Pancreas (tissue), 10 donors: ENCODE data around the gene COMTD1. TPM values are rescaled to one million over a fixed set of nuclear protein-coding genes. Genes with fewer than 3 reads are reported as not detected.
"Not testable (repeated sequence)": the region's sequence is repeated elsewhere in the genome, so short reads cannot be mapped to it uniquely, and the experiment has no call there.

Experiments
- ATAC-seq, 4 donors: fragments of 200-7000 bp; cut with Tn5 transposase; one replicate each; pipeline versions ENCODE4 v1.8.0 to v1.9.1; 2020; ENCODE audit warnings: mild to moderate bottlenecking in 4 of 4, moderate library complexity in 4 of 4
- DNase-seq, 6 donors: peaks; one replicate each; pipeline ENCODE4 v3.0.0-alpha.2; 2020
- FAIRE-seq: peaks from 2 replicates; lab custom pipeline; 2012; peaks lifted over from hg19 to GRCh38; lab: Jason Lieb, UNC
- H3K27ac ChIP-seq, 4 donors: fragments of 200-600 bp; sonication (generic); 1 replicate in 3 of 4; 2 replicates in 1 of 4; pipeline versions ENCODE4 v1.5.0 to v1.8.0; 2020
- H3K27me3 ChIP-seq, 4 donors: fragments of 200-600 bp; one replicate each; pipeline ENCODE4 v1.8.0; 2021
- H3K36me3 ChIP-seq, 3 donors: fragments of 200-600 bp; sonication (generic) in 1 of 3; one replicate each; pipeline versions ENCODE4 v1.5.0 to v1.8.0; 2020 to 2021
- H3K4me1 ChIP-seq, 3 donors: fragments of 200-600 bp; one replicate each; pipeline ENCODE4 v1.8.0; 2021
- H3K4me3 ChIP-seq, 4 donors: fragments of 200-600 bp; sonication (generic) in 2 of 4; one replicate each; pipeline versions ENCODE4 v1.5.0 to v1.8.0; 2020 to 2021
- H3K9me3 ChIP-seq, 4 donors: fragments of 200-600 bp; one replicate each; pipeline ENCODE4 v1.8.0; 2021
- WGBS, 2 donors: extraction: QIAGEN DNeasy Blood & Tissue Kit; methylation state at CpG; one replicate each; pipeline ENCODE4 v1.1.7; 2013; 5-methylcytosine and 5-hydroxymethylcytosine counted together
- intact Hi-C, 3 donors: fragments of 100-400 bp; cut with DNase I; formaldehyde crosslinking; loops; one replicate each; pipeline versions ENCODE4 v1.11.1 to v1.14.2; 2022
- polyA plus RNA-seq, 2 donors: library from polyadenylated mRNA; stranded (reverse); fragments of 200-250 nt; gene quantifications; one replicate each; pipeline ENCODE4 v1.2.3, GENCODE V29; 2013
- total RNA-seq, 6 donors: library from RNA; stranded (reverse); fragmentation: NEBNext Ultra II Directional in 4 of 6; extraction: Animal tissue kit (Norgen Biotek cat#: 25700) in 4 of 6; gene quantifications; one replicate each; pipeline versions ENCODE4 v1.2.1 to v1.2.4, GENCODE V29; 2021 to 2023
- TF ChIP-seq, protein P1 (sequence below), 4 donors: fragments of 200-600 bp; sonication (generic) in 3 of 4; IDR thresholded peaks; one replicate each; pipeline versions ENCODE4 v1.5.0 to v1.8.0; 2021; ENCODE audit warnings: antibody characterized with exemption in 4 of 4
- donor health status: healthy with polysubstance abuse.
- donor health status: DM: no; HTN: no; CAD: no; lungs with moderate emphysema.
- donor health status: DM: no; HTN: no; CAD: no.
- donor health status: control.
- donor health status: control.
- donor health status: Bipolar disorder and iron deficiency.
- donor health status: DM: yes; HTN: yes; CAD: no.
- donor health status: DM: no; HTN: no; CAD: no.
- donor health status: DM: no; HTN: no; CAD: no.
- donor health status: DM: yes; HTN: yes; CAD: no.

The COMTD1 gene
- total and polyA plus RNA-seq, 8 donors = 54.1 to 318 (median 72.5) TPM

DNA sequence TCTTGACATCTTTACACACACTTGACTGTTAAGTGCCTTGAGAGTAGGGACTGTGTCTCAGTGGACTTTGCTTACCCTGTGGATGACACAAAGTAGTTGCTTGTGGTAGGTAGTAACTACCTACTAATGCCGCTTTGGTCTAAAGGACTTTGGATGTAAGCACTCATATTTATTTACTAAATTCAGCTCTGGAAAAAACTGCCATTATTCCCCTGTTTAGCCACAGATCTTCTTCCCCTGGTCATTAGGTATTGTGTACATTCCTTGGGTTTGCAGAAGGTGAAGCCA is 28.0 kb downstream of the COMTD1 start:
- Histone ChIP-seq H3K27me3 (no peaks in the 10 kb centered on the region), H3K36me3 (peaks cover 0 to 6% (median 0%) of the 10 kb centered on the region in 3 donors), H3K4me3 (no peak overlapping the region), H3K9me3 (no peaks in the 10 kb centered on the region), H3K27ac (no peak overlapping the region), H3K4me1 (peaks cover 11% of the 10 kb centered on the region in 3 donors)
- TF ChIP-seq, protein P1, sequence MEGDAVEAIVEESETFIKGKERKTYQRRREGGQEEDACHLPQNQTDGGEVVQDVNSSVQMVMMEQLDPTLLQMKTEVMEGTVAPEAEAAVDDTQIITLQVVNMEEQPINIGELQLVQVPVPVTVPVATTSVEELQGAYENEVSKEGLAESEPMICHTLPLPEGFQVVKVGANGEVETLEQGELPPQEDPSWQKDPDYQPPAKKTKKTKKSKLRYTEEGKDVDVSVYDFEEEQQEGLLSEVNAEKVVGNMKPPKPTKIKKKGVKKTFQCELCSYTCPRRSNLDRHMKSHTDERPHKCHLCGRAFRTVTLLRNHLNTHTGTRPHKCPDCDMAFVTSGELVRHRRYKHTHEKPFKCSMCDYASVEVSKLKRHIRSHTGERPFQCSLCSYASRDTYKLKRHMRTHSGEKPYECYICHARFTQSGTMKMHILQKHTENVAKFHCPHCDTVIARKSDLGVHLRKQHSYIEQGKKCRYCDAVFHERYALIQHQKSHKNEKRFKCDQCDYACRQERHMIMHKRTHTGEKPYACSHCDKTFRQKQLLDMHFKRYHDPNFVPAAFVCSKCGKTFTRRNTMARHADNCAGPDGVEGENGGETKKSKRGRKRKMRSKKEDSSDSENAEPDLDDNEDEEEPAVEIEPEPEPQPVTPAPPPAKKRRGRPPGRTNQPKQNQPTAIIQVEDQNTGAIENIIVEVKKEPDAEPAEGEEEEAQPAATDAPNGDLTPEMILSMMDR (IDR thresholded peaks at IDR 0.05) = no peak
- ATAC-seq (no peak), FAIRE-seq (no peak), DNase-seq (no peak)
- WGBS, 2 donors = 91 to 93% methylated on average over 1 of the region's 1 CpG
- intact Hi-C loops = no loop called here

DNA sequence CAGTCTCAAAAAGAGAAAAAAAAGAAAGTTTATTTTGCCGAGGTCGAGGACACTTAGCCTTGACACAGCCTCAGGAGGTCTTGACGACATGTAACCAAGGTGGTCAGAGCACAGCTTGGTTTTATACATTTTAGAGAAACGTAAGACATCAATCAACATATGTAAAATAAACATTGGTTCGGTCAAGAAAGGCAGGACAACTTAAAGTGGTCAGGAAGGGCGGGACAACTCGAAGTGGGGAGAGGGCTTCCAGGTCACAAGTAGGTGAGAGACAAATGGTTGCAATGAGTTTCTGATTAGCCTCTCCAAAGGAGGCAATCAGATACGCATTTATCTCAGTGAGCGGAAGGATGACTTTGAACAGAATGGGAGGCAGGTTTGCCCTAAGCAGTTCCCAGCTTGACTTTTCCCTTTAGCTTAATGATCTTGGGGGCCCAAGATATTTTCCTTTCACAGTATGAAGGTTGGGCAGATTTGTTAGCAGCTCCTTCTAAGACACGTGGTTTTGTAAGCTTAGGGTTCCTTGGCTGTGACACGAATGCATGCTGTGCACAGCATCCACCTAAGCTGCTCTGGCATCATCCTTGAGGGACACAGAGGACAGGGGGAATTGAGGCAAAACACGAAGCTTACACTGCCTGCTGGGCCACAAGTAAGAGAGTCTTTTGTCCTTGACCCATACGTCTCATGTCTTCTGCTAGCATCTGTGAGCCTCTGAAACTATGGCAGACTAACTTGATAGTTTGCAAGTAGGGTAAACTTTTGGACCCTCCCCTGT is 28.5 kb downstream of the COMTD1 start:
- 67 to 75% methylated on average over 13 of the region's 13 CpGs for WGBS, 2 donors
- Histone ChIP-seq H3K4me3 (no peak overlapping the region), H3K27me3 (no peaks in the 10 kb centered on the region), H3K4me1 (peaks cover 5 to 8% (median 7%) of the 10 kb centered on the region in 3 donors), H3K27ac (no peak overlapping the region), H3K9me3 (no peaks in the 10 kb centered on the region), H3K36me3 (peaks cover 0 to under 1% (median 0%) of the 10 kb centered on the region in 3 donors)
- TF ChIP-seq, protein P1 (IDR thresholded peaks at IDR 0.05) = no peak
- intact Hi-C loops = no loop called here
- DNase-seq (no peak), ATAC-seq (no peak), FAIRE-seq (no peak)

DNA sequence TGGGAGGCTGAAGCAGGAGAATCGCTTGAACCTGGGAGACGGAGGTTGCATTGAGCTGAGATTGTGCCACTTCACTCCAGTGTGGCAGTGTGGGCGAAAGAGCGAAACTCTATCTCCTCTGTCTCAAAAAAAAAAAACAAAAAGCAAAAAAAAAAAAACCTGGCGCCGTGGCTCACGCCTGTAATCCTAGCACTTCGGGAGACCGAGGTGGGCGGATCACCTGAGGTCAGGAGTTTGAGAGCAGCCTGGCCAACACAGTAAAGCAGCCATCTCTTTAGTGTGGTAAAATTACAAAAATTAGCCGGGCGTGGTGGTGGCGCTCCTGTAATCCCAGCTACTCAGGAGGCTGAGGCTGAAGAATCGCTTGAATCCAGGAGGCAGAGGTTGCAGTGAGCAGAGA is 29.1 kb downstream of the COMTD1 start:
- H3K27ac ChIP-seq, H3K4me3 ChIP-seq, ATAC-seq, intact Hi-C loops, H3K36me3 ChIP-seq, H3K4me1 ChIP-seq, H3K9me3 ChIP-seq, DNase-seq, FAIRE-seq, H3K27me3 ChIP-seq: not testable (repeated sequence)
- WGBS, 2 donors = 89 to 93% methylated on average over 14 of the region's 14 CpGs

- ATAC-seq (no peak), FAIRE-seq (no peak), DNase-seq (no peak)
- no peaks in the 10 kb centered on the region for H3K27me3 ChIP-seq
- WGBS, 2 donors = 73 to 89% methylated on average over 2 of the region's 2 CpGs
- no peak overlapping the region for H3K4me3 ChIP-seq
- no peaks in the 10 kb centered on the region for H3K9me3 ChIP-seq
- TF ChIP-seq, protein P1 (IDR thresholded peaks at IDR 0.05) = no peak
- intact Hi-C loops = no loop called here
- H3K27ac ChIP-seq = no peak overlapping the region
- no peaks in the 10 kb centered on the region for H3K36me3 ChIP-seq
- H3K4me1 ChIP-seq = no peaks in the 10 kb centered on the region
Measured at GRCh38 chr10:75205908-75206307, 29.8 kb downstream of the COMTD1 start.

DNA sequence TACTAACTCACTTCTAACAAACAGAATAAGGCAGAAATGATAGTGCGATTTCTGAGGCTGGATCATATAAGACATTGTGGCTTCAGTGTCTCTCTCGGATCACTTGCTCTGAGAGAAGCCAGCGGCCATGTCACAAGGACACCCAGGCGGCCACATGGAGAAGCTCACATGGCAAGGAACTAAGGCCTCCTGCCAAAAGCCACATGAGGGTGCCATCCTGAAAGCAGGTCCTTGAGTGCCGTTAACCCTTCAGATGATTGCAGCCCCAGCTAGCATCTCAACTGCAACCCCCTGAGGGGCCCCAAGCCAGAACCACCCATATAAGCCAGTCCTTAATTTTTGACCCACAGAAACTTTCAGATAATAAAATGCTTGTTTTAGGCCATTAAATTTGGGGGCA is 32.0 kb downstream of the COMTD1 start:
- FAIRE-seq (no peak), ATAC-seq (no peak), DNase-seq (no peak)
- H3K4me3 ChIP-seq = no peak overlapping the region
- no peaks in the 10 kb centered on the region for H3K36me3 ChIP-seq
- intact Hi-C loops = no loop called here
- H3K9me3 ChIP-seq = no peaks in the 10 kb centered on the region
- no peaks in the 10 kb centered on the region for H3K27me3 ChIP-seq
- H3K27ac ChIP-seq = no peak overlapping the region
- 87 to 88% methylated on average over 5 of the region's 5 CpGs for WGBS, 2 donors
- no peaks in the 10 kb centered on the region for H3K4me1 ChIP-seq
- TF ChIP-seq, protein P1 (IDR thresholded peaks at IDR 0.05) = no peak

DNA sequence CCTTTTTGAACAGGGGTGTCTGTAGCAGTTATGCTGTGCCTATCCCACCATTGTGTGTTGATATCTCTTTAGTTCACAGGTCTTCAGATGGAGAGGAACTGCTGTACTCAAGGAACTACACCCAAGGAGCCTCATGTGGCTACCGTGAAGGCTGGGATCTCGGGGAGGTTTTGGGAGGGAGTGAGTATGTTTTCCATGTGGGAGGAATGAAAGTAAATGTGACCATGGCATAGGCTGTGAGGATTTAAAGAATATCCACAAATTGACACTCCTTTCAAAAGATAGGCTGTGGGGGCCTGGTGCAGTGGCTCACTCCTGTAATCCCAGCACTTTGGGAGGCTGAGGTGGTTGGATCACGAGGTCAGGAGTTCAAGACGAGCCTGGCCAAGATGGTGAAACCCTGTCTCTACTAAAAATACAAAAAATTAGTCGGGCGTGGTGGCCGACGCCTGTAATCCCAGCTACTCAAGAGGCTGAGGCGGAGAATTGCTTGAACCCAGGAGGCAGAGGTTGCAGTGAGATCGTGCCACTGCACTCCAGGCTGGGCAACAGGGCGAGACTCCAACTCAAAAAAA is 32.6 kb downstream of the COMTD1 start:
- H3K9me3 ChIP-seq, H3K4me3 ChIP-seq, FAIRE-seq, DNase-seq, intact Hi-C loops, ATAC-seq, H3K27ac ChIP-seq, H3K27me3 ChIP-seq, H3K4me1 ChIP-seq, H3K36me3 ChIP-seq: not testable (repeated sequence)
- WGBS, 2 donors = 88 to 94% methylated on average over 11 of the region's 11 CpGs
